HL-60 (cell line): ENCODE measurements around the gene SPSB3.

Experiments
- CTCF ChIP-seq: IDR thresholded peaks from one replicate; pipeline ENCODE4 v1.5.1; 2011; ENCODE audit warnings: low read length, control low read depth, inconsistent platforms; ENCODE audit not compliant: insufficient read depth
- TF ChIP-seq, protein P1 (sequence below): IDR thresholded peaks from 2 replicates; pipeline ENCODE4 v1.6.1; 2012; ENCODE audit warnings: low read depth; ENCODE audit not compliant: insufficient replicate concordance

GRCh38 chr16:1818873-1819525 is 36.6 kb upstream of the SPSB3 start:
- no peak for TF ChIP-seq CTCF
- TF ChIP-seq, protein P1, sequence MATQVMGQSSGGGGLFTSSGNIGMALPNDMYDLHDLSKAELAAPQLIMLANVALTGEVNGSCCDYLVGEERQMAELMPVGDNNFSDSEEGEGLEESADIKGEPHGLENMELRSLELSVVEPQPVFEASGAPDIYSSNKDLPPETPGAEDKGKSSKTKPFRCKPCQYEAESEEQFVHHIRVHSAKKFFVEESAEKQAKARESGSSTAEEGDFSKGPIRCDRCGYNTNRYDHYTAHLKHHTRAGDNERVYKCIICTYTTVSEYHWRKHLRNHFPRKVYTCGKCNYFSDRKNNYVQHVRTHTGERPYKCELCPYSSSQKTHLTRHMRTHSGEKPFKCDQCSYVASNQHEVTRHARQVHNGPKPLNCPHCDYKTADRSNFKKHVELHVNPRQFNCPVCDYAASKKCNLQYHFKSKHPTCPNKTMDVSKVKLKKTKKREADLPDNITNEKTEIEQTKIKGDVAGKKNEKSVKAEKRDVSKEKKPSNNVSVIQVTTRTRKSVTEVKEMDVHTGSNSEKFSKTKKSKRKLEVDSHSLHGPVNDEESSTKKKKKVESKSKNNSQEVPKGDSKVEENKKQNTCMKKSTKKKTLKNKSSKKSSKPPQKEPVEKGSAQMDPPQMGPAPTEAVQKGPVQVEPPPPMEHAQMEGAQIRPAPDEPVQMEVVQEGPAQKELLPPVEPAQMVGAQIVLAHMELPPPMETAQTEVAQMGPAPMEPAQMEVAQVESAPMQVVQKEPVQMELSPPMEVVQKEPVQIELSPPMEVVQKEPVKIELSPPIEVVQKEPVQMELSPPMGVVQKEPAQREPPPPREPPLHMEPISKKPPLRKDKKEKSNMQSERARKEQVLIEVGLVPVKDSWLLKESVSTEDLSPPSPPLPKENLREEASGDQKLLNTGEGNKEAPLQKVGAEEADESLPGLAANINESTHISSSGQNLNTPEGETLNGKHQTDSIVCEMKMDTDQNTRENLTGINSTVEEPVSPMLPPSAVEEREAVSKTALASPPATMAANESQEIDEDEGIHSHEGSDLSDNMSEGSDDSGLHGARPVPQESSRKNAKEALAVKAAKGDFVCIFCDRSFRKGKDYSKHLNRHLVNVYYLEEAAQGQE: no peak
